ENCODE results near the gene STX1B.

The STX1B gene

DNA sequence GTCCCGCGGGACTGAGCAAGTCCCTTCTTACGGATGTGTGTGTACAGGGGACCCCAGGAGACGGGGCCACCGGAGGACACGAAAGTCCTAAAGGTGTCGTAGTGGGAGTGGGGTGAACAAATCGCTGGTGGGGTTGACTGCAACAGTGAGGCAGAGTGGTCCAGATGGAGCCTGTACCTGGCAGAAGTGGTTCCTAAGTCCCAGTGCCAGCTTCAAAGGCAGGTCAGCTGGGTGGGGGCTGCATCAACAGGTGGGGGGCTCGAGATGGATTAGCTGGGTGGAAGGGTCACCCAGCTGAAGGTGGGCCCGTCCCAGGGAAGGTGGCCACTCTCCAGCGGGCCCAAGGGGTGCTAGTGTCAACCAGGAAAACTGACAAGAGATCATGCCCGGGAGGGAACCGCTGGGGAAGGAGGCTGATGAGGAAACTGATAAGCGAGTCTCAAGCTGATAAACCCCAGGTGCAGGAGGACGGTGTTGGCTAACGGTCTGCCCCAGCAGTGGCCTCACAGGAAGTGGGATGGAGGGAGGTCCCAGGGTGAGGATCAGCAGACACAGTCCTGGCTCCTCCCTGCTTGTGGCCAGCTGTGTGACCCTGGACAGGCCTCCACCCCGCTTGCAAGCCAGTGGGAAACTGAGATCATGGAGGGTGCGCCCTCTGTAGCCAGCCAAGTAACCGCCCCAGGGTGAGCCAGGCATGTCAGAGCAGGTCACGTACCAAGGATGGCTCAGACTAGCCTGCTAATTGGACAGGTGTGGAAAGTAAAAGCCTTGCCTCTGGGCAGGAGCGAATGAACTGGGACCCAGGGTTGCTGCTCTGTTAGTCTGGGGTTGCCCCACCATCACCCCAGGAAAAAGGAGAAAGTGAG lies 60.6 kb downstream of the STX1B start:
- peaks cover 24% of the 10 kb centered on the region for H3K4me1 Mint-ChIP-seq
- H3K27ac Mint-ChIP-seq, result peak overlapping the region; percentile 67 to 96 (median 90)
- peak overlapping the region; percentile 91 to 93 (median 92) for H3K4me3 Mint-ChIP-seq
- no peaks in the 10 kb centered on the region for H3K27me3 Mint-ChIP-seq (ENCODE audit: low read depth)
- TF ChIP-seq, protein P1, sequence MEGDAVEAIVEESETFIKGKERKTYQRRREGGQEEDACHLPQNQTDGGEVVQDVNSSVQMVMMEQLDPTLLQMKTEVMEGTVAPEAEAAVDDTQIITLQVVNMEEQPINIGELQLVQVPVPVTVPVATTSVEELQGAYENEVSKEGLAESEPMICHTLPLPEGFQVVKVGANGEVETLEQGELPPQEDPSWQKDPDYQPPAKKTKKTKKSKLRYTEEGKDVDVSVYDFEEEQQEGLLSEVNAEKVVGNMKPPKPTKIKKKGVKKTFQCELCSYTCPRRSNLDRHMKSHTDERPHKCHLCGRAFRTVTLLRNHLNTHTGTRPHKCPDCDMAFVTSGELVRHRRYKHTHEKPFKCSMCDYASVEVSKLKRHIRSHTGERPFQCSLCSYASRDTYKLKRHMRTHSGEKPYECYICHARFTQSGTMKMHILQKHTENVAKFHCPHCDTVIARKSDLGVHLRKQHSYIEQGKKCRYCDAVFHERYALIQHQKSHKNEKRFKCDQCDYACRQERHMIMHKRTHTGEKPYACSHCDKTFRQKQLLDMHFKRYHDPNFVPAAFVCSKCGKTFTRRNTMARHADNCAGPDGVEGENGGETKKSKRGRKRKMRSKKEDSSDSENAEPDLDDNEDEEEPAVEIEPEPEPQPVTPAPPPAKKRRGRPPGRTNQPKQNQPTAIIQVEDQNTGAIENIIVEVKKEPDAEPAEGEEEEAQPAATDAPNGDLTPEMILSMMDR (IDR thresholded peaks at IDR 0.05; ENCODE audit: unreplicated experiment in 3 of 3), result no peak
- H3K36me3 Mint-ChIP-seq (ENCODE audit: low read depth), result peaks cover 17% of the 10 kb centered on the region
- no peaks in the 10 kb centered on the region for H3K9me3 Mint-ChIP-seq

DNA sequence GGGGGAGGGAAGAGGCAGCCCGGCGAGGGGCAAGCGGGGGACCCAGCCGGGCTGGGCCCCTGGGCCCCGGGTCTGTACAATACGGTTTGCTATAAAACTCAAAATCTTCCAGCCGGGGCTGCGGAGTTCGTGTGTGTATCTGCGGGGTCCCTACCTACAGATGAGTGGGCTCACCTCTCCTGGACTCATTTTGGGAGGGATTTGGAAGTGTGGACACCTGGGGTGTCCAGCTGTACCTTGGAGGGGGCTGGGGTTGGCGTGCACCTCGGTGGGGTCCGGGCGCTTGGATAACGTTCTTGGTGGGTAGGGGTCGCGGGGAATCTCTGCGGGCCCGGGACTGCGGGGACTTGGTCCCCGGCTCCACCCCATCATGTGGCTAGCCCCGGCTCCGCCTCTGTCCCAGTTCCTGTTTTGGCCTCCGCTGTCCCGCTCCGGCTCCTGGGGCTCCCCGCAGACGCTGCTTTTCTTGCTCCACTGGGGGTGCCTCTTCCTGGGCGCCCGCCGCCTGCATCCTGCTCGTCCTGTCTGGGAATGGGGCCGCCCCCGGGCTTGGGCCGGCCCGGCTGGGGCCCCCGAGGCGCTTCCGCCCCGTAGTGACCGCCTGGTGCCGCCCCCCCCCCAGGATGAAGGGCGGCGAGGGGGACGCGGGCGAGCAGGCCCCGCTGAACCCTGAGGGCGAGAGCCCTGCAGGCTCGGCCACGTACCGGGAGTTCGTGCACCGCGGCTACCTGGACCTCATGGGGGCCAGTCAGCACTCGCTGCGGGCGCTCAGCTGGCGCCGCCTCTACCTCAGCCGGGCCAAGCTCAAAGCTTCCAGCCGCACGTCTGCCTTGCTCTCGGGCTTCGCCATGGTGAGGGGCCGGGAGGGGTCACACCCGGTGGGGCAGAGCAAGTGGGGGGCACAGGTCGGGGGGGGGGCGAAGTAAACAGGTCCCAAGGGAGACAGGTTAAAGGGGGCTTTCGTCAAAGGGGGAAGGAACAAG lies 61.5 kb downstream of the STX1B start, which contains the start of gene ORAI3:
ORAI3 (plus strand) TSS at position 402 of the 983 bp plus-strand sequence; CDS start at position 624, 222 bp downstream.
- H3K27ac Mint-ChIP-seq, result peak within 1 kb of the TSS; percentile 91 to 98 (median 97)
- H3K4me3 Mint-ChIP-seq, result peak within 1 kb of the TSS; percentile 91 to 93 (median 92)
- TF ChIP-seq, protein P1 (IDR thresholded peaks at IDR 0.05; ENCODE audit: unreplicated experiment in 3 of 3), result no peak
- peaks cover 24% of the 10 kb centered on the region for H3K4me1 Mint-ChIP-seq
- peaks cover 26% of the 10 kb centered on the region for H3K36me3 Mint-ChIP-seq (ENCODE audit: low read depth)
- no peaks in the 10 kb centered on the region for H3K9me3 Mint-ChIP-seq
- no peaks in the 10 kb centered on the region for H3K27me3 Mint-ChIP-seq (ENCODE audit: low read depth)

DNA sequence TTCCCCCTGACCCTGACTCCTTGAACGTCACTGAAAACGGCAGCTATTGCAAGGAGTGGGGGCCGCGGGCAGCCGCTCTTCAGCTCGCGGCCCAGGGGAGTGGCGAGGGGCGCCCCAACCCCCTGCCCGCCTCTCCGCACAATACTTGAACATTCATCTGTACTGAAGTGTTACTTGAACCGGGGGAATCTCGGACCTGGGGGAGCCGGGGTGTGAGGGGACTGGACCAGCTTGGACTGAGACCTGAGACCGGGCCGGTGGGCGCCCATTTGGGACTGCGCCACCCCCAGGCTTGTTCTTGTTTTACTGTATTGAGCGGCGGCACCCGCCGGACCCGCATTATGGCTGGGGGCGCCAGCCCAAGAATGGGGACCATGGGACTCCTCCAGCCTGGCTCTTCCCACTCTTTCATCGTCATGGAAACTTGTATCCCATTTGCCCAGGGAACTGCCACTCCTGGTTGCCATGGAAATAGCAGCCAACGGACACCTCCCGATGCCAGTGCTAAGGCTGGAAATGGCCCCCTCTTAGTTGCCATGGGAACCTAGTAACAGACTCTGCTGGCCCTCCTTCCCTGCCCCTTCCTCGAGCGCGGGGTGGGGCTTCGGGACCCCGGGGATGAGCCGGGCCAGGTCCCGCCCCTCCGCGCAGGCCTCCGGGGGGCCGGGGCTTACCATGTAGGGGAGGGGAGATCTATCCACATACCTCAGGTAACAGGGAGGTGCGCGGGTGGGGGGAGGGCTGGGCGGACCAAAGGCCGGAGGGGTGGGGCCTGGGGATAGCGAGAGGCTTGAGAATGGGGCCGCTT lies 62.4 kb downstream of the STX1B start:
- TF ChIP-seq, protein P1 (IDR thresholded peaks at IDR 0.05; ENCODE audit: unreplicated experiment in 3 of 3), result no peak
- Mint-ChIP-seq H3K27me3 (ENCODE audit: low read depth) (no peaks in the 10 kb centered on the region), H3K4me3 (peak overlapping the region; percentile 89 to 93 (median 91))

DNA sequence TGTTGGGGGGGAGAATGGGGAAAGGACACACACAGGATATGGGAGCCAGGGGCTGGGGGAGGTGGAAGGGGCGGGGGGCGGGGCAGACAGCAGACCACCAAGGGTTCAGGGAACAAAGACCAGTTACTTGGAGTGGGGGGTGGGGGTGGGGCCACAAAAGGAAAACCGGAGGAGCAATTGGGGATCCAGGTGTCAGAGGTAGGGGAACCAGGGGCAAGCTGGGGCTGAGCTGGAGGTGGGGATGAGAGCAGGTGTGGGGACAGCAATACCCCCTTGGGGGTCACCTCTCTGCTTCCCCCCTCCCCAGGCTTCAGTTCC lies 62.9 kb downstream of the STX1B start:
- peaks cover 19% of the 10 kb centered on the region for H3K4me1 Mint-ChIP-seq
- TF ChIP-seq, protein P1 (IDR thresholded peaks at IDR 0.05; ENCODE audit: unreplicated experiment in 3 of 3), result no peak
- no peaks in the 10 kb centered on the region for H3K27me3 Mint-ChIP-seq (ENCODE audit: low read depth)
- H3K36me3 Mint-ChIP-seq (ENCODE audit: low read depth), result peaks cover 37% of the 10 kb centered on the region
- H3K9me3 Mint-ChIP-seq, result no peaks in the 10 kb centered on the region
- H3K4me3 Mint-ChIP-seq, result peak overlapping the region in 1 of 3 experiments; percentile 91
- peak overlapping the region; percentile 91 to 98 (median 97) for H3K27ac Mint-ChIP-seq

More for the DNA sequence above, 62.4 kb downstream of the STX1B start:
- Mint-ChIP-seq H3K9me3 (no peaks in the 10 kb centered on the region), H3K27ac (peak overlapping the region; percentile 91 to 98 (median 97)), H3K4me1 (peaks cover 19% of the 10 kb centered on the region), H3K36me3 (ENCODE audit: low read depth) (peaks cover 31% of the 10 kb centered on the region)
